ENCODE results near the gene WDR47.
"Not testable (repeated sequence)": the region's sequence is repeated elsewhere in the genome, so short reads cannot be mapped to it uniquely, and the experiment has no call there.

WDR47 gene

DNA sequence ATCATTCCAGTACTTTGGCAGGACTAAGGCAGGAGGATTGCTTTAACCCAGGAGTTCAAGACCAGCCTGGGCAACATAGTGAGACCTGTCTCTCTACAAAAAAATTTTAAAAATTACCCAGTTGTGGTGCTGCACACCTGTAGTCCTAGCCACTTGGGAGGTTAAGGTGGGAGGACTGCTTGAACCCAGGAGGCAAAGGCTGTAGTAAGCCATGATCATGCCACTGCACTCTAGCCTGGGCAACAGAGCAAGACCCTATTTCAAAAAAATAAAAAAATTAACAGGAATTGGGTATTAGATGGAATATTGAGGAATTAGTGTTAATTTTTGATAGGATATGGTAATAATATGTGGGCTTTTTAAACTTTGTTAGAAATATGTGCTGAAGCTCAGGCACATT, 17.1 kb upstream of the WDR47 start:
- H3K27me3 ChIP-seq, result no peaks in the 10 kb centered on the region
- TF ChIP-seq, protein P1, sequence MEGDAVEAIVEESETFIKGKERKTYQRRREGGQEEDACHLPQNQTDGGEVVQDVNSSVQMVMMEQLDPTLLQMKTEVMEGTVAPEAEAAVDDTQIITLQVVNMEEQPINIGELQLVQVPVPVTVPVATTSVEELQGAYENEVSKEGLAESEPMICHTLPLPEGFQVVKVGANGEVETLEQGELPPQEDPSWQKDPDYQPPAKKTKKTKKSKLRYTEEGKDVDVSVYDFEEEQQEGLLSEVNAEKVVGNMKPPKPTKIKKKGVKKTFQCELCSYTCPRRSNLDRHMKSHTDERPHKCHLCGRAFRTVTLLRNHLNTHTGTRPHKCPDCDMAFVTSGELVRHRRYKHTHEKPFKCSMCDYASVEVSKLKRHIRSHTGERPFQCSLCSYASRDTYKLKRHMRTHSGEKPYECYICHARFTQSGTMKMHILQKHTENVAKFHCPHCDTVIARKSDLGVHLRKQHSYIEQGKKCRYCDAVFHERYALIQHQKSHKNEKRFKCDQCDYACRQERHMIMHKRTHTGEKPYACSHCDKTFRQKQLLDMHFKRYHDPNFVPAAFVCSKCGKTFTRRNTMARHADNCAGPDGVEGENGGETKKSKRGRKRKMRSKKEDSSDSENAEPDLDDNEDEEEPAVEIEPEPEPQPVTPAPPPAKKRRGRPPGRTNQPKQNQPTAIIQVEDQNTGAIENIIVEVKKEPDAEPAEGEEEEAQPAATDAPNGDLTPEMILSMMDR (IDR thresholded peaks at IDR 0.05; ENCODE audit: low read depth, low read length), result no peak
- H3K36me3 ChIP-seq, result peaks cover 3% of the 10 kb centered on the region
- no peaks in the 10 kb centered on the region for H3K9me3 ChIP-seq
- H3K4me3 ChIP-seq (ENCODE audit: low read depth, low read length), result no peak overlapping the region
- no peak for DNase-seq
- H3K4me1 ChIP-seq, result no peaks in the 10 kb centered on the region

DNA sequence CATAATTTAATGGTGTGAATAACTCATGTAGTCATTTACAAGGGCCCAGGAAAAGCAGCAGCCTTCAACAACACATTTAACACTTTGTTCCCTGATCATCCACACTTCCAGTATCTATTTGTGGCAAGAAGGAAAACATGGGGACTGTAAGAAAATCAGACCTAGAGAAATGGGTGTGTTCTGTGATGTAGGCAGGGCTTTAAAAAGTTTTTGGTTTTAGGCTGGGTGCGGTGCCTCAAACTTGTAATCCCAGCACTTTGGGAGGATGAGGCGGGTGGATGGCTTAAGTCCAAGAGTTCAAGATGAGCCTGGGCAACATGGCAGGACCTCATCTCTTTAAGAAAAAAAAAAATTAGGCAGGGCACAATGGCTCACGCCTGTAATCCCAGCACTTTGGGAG, 14.2 kb upstream of the WDR47 start:
- Histone ChIP-seq H3K36me3 (no peaks in the 10 kb centered on the region), H3K9me3 (no peaks in the 10 kb centered on the region), H3K27me3 (no peaks in the 10 kb centered on the region), H3K4me3 (ENCODE audit: low read depth, low read length) (no peak overlapping the region), H3K4me1 (no peaks in the 10 kb centered on the region)
- TF ChIP-seq, protein P1 (IDR thresholded peaks at IDR 0.05; ENCODE audit: low read depth, low read length), result no peak
- DNase-seq, result no peak

DNA sequence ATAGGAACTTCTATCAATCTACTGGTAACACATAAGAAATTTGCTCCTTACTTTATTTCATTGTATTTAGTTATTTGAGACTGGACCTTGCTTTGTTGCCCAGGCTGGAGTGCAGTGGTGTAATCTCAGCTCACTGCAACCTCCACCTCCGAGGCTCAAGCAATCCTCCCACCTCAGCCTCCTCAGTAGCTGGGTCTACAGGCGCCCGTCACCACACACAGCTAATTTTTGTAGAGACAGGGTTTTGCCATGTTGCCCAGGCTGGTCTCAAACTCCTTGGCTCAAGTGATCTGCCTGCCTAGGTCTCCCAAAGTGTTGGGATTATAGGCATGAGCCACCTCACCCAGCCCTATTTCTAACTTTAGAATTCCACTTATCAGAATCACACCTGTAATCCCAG, 10.2 kb upstream of the WDR47 start:
- H3K4me3 ChIP-seq (ENCODE audit: low read depth, low read length); H3K9me3 ChIP-seq; H3K4me1 ChIP-seq; DNase-seq; H3K27me3 ChIP-seq; H3K36me3 ChIP-seq: not testable (repeated sequence)

DNA sequence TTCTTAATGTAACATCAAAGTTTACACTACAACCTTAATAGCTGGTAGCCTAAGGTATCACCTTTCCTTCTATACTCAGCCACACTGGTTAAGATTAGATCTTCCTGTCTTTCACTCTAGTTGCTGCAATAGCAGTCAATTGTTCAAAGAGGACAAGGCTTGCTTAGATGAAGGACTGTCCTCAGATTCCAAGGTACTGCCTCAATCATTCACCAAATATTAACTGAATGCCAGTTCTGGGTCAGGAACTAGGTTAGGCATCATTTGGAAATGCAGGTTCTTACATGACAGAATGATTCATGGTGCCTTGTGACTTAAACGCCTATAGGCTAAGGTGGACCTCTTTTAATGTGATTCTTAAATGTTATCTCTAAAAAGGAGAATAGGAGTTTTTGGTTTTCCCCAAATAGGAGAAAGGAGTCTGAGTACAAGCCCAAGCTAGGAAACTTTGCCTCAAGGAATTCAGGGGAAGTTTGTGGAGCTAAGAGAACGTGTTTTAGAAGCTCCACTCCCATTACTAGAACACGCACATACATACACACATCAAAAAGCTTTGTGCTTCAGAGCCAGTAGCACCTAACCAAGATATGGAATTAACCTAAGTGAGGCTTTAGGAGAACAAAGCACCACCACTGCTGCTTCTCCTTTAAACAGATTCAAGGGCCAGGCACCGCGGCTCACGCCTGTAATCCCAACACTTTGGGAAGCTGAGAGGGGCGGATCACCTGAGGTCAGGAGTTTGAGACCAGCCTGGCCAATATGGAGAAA, 8.5 kb upstream of the WDR47 start:
- H3K4me3 ChIP-seq (ENCODE audit: low read depth, low read length), result no peak overlapping the region
- no peak for DNase-seq
- H3K36me3 ChIP-seq, result no peaks in the 10 kb centered on the region
- H3K9me3 ChIP-seq, result no peaks in the 10 kb centered on the region
- TF ChIP-seq, protein P1 (IDR thresholded peaks at IDR 0.05; ENCODE audit: low read depth, low read length), result no peak
- H3K27me3 ChIP-seq, result no peaks in the 10 kb centered on the region
- H3K4me1 ChIP-seq, result no peaks in the 10 kb centered on the region

DNA sequence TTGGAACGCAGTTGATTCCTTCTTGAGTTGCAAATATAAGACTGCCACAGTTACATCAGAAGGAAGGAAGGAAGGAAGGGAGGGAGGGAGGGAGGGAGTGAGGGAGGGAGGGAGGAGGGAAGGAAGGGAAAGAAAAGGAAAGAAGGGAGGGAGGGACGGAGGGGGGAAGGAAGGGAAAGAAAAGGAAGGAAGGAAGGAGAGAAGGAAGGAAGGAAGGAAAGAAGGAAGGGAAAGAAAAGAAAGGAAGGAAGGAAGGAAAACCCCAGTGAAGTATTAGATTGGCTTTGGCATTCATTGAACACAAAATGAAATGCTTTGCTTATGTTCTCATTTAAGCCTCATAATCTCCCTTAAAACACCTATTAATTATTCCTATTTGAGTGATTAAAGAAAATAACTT, 6.4 kb upstream of the WDR47 start:
- Histone ChIP-seq H3K4me1 (no peaks in the 10 kb centered on the region), H3K9me3 (no peaks in the 10 kb centered on the region), H3K36me3 (no peaks in the 10 kb centered on the region), H3K27me3 (no peaks in the 10 kb centered on the region), H3K4me3 (ENCODE audit: low read depth, low read length) (no peak overlapping the region)
- no peak for DNase-seq
- TF ChIP-seq, protein P1 (IDR thresholded peaks at IDR 0.05; ENCODE audit: low read depth, low read length), result no peak

DNA sequence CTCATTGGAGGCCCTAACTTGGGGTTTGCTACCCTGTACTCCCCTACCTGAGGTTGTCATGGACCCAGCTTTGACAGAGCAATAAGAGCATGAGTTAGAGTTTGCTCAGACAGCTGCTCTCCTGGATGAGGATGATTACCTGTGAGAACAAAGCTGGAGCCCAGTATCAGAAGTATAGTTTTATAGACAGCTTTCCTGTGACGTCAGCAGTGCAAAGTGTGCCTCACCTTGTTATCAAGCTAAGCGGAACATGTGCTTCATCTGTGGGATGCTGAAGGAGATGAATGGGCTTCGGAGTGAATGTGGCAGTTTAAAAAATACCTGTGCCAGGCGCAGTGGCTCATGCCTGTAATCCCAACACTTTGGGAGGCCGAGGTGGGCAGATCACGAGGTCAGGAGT, 5.4 kb upstream of the WDR47 start:
- no peaks in the 10 kb centered on the region for H3K4me1 ChIP-seq
- DNase-seq, result no peak
- H3K36me3 ChIP-seq, result no peaks in the 10 kb centered on the region

More for the DNA sequence above, 5.4 kb upstream of the WDR47 start:
- TF ChIP-seq, protein P1 (IDR thresholded peaks at IDR 0.05; ENCODE audit: low read depth, low read length), result no peak
- no peaks in the 10 kb centered on the region for H3K27me3 ChIP-seq
- H3K9me3 ChIP-seq, result no peaks in the 10 kb centered on the region
- no peak overlapping the region for H3K4me3 ChIP-seq (ENCODE audit: low read depth, low read length)
